ENCODE results near the gene HOMER2.
A peak's percentile ranks its signal among the peaks of the same experiment; 100 is the strongest.

The HOMER2 gene

DNA sequence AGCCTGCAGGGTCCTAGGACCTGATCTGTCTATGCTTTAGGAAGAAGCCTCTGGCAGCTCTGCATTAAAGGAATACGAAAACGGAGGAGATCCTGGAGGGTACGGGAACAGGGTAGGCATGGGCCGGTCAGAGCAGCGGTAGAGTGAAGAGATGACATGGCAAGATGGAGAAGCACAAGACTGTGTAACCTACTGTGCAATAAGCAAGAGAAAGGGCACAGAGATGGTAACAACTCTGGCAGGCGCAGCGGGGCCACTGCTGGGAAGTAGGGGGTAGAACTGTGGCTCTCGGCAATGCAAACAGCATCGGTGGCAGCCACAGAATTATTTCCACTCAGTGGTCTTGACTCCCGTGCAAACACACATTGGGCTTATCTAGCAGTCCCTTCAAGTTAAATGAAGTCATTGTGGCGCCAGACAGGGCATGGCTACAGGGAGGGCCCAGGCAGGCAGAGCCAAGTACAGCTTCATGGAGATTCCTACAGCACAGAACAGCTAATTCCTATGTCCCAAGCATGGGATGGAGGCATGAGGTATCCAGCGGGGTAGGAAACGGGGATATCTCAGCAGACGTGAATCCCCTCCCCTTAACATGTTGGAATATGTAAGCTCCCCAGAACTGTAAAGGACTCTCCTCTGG lies 114.3 kb downstream of the HOMER2 start:
- no peak overlapping the region for H3K4me3 ChIP-seq (ENCODE audit: low read length)
- TF ChIP-seq, protein P1, sequence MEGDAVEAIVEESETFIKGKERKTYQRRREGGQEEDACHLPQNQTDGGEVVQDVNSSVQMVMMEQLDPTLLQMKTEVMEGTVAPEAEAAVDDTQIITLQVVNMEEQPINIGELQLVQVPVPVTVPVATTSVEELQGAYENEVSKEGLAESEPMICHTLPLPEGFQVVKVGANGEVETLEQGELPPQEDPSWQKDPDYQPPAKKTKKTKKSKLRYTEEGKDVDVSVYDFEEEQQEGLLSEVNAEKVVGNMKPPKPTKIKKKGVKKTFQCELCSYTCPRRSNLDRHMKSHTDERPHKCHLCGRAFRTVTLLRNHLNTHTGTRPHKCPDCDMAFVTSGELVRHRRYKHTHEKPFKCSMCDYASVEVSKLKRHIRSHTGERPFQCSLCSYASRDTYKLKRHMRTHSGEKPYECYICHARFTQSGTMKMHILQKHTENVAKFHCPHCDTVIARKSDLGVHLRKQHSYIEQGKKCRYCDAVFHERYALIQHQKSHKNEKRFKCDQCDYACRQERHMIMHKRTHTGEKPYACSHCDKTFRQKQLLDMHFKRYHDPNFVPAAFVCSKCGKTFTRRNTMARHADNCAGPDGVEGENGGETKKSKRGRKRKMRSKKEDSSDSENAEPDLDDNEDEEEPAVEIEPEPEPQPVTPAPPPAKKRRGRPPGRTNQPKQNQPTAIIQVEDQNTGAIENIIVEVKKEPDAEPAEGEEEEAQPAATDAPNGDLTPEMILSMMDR (conservative IDR thresholded peaks at IDR 0.05; ENCODE audit: low read length): no peak
- no peak for DNase-seq (ENCODE audit: low read depth)

DNA sequence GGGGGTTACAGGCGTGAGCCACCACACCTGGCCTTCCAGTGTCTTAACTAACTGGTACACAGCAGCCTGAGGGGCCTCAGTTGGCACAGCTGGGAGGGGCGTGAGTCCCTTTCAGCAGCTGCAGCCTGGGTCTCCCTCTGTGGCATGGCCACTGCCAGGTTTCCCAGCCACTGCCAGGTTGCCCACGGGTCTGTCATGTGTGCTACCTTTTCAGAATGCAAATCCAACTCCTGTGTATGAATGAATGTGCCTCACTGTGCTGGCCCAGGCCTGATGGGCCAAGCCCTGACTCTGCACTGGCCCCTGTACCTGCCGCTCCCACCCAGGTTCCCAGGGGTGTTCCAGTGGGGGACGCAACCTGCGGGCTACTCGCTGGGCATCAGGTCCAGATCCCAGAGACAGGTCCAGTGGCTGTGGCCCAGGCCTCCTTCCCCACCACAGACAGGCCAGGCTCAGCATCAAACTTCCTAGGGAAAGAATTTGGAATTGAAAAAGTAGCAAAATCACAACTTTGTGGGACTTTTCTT lies 117.1 kb downstream of the HOMER2 start:
- no peak overlapping the region for H3K4me3 ChIP-seq (ENCODE audit: low read length)
- DNase-seq (ENCODE audit: low read depth): no peak
- TF ChIP-seq, protein P1 (conservative IDR thresholded peaks at IDR 0.05; ENCODE audit: low read length): no peak

- no peak overlapping the region for H3K4me3 ChIP-seq (ENCODE audit: low read length)
Observed at GRCh38 chr15:82833362-82833682, 119.2 kb downstream of the HOMER2 start.

GRCh38 chr15:82832601-82833361 lies 119.7 kb downstream of the HOMER2 start:
- peak; percentile 87 for DNase-seq (ENCODE audit: low read depth)
- TF ChIP-seq, protein P1 (conservative IDR thresholded peaks at IDR 0.05; ENCODE audit: low read length): no peak; the same call in 1 of the 2 replicates
- no peak overlapping the region for H3K4me3 ChIP-seq (ENCODE audit: low read length)

More at GRCh38 chr15:82833362-82833682, 119.2 kb downstream of the HOMER2 start:
- TF ChIP-seq, protein P1 (conservative IDR thresholded peaks at IDR 0.05; ENCODE audit: low read length): no peak
- no peak for DNase-seq (ENCODE audit: low read depth)

GRCh38 chr15:82831894-82832600 lies 120.5 kb downstream of the HOMER2 start:
- DNase-seq (ENCODE audit: low read depth): no peak
- TF ChIP-seq, protein P1 (conservative IDR thresholded peaks at IDR 0.05; ENCODE audit: low read length): peak; percentile 31; the same call in 1 of the 2 replicates
- H3K4me3 ChIP-seq (ENCODE audit: low read length): no peak overlapping the region

DNA sequence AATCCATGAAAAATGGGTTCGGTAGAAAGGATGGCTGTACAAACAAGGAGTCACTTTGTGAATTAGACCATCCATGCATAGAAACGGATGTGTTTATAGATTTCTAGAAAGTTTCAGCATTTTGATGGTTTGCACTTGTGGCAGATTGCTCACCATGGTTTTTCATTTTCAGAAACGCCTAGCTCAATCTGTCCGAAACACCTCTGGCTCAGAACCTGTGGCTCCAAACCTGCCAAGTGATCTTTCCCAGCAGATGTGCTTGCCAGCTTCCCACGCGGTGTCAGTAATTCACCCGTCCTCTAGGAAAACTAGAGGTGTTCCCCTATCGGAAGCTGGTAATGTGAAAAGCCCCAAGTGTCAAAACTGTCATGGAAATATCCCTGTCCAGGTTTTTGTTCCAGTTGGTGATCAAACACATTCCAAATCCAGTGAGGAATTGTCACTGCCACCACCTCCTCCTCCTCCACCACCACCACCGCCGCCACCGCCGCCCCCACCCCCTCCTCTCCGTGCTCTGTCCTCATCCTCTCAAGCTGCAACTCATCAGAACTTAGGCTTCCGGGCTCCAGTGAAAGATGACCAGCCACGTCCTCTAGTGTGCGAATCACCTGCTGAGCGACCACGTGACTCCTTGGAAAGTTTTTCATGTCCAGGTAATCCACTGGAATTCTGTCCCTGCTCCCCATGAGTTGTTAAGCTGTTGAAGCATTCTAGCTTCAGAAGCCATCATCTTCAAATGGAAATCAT lies 121.9 kb downstream of the HOMER2 start:
- DNase-seq (ENCODE audit: low read depth): no peak
- H3K4me3 ChIP-seq (ENCODE audit: low read length): no peak overlapping the region
- TF ChIP-seq, protein P1 (conservative IDR thresholded peaks at IDR 0.05; ENCODE audit: low read length): no peak

Data from AG10803 (cell line).